Ascending aorta (tissue), 2 donors: ENCODE measurements around the gene LIMS2. TPM values are rescaled to one million over a fixed set of nuclear protein-coding genes. Genes with fewer than 3 reads are reported as not detected.

Experiments
- DNase-seq, 2 donors: peaks; one replicate each; pipeline ENCODE4 v3.0.0-alpha.2; 2019; ENCODE audit warnings: low spot score in 2 of 2
- H3K27ac ChIP-seq, 2 donors: fragments of 200-600 bp; sonication (generic); one replicate each; pipeline ENCODE4 v1.5.1; 2016 to 2017; ENCODE audit warnings: mild to moderate bottlenecking in 1 of 2
- H3K27me3 ChIP-seq: fragments of 200-600 bp; sonication (generic); one replicate; pipeline ENCODE4 v1.5.1; 2017
- H3K36me3 ChIP-seq, 2 donors: fragments of 200-600 bp; sonication (generic); one replicate each; pipeline ENCODE4 v1.5.1; 2016
- H3K4me1 ChIP-seq, 2 donors: fragments of 200-600 bp; sonication (generic); one replicate each; pipeline ENCODE4 v1.5.1; 2016 to 2017; ENCODE audit warnings: mild to moderate bottlenecking in 1 of 2
- H3K4me3 ChIP-seq, 2 donors: fragments of 200-600 bp; sonication (generic); one replicate each; pipeline ENCODE4 v1.5.1; 2016 to 2017; ENCODE audit warnings: mild to moderate bottlenecking in 1 of 2
- H3K9me3 ChIP-seq, 2 donors: fragments of 200-600 bp; sonication (generic); one replicate each; pipeline ENCODE4 v1.5.1; 2016
- CTCF ChIP-seq, 3 experiments: fragments of 200-600 bp in 2 of 3; fragments of 450-650 bp in 1 of 3; sonication (generic) in 2 of 3; IDR thresholded peaks; one replicate each; pipeline ENCODE4 v1.5.1; 2016 to 2019; ENCODE audit warnings: antibody characterized with exemption in 3 of 3, mild to moderate bottlenecking in 1 of 3, moderate library complexity in 1 of 3
- intact Hi-C: fragments of 100-400 bp; cut with DNase I; formaldehyde crosslinking; loops from one replicate; pipeline ENCODE4 v1.15.1; 2023
- total RNA-seq: library from RNA; depleted of rRNA; stranded (reverse); fragments of >200 nt; gene quantifications from one replicate; pipeline ENCODE4 v1.1.0, GENCODE V29; 2016

The LIMS2 gene
- total RNA-seq, 1 donor from 2014 or later, result 169 TPM

GRCh38 chr2:127681288-127681804 lies 6.0 kb upstream of the LIMS2 start:
- DNase-seq, result peak in 1 of 2 donors; percentile 67
- Histone ChIP-seq H3K9me3 (no peaks in the 10 kb centered on the region), H3K36me3 (no peaks in the 10 kb centered on the region), H3K4me3 (peak overlapping the region; percentile 24 to 60), H3K27ac (peak overlapping the region; percentile 42 to 55), H3K4me1 (peaks cover 8 to 27% of the 10 kb centered on the region in 2 donors), H3K27me3 (no peaks in the 10 kb centered on the region)
- TF ChIP-seq CTCF (IDR thresholded peaks at IDR 0.05), result no peak
- intact Hi-C loops, result no loop called here

GRCh38 chr2:127680706-127681287 lies 5.5 kb upstream of the LIMS2 start:
- no peaks in the 10 kb centered on the region for H3K27me3 ChIP-seq
- H3K4me3 ChIP-seq, result peak overlapping the region; percentile 24 to 60
- H3K4me1 ChIP-seq, result peaks cover 8 to 31% of the 10 kb centered on the region in 2 donors
- peak overlapping the region; percentile 42 to 55 for H3K27ac ChIP-seq
- no peak for DNase-seq
- no peaks in the 10 kb centered on the region for H3K9me3 ChIP-seq
- intact Hi-C loops, result no loop called here
- H3K36me3 ChIP-seq, result no peaks in the 10 kb centered on the region
- no peak for TF ChIP-seq CTCF (IDR thresholded peaks at IDR 0.05)

GRCh38 chr2:127679680-127680361 lies 4.5 kb upstream of the LIMS2 start:
- H3K4me1 ChIP-seq, result peaks cover 8 to 31% of the 10 kb centered on the region in 2 donors
- peak in 1 of 2 donors; percentile 55 for DNase-seq

GRCh38 chr2:127678991-127679390 lies 3.7 kb upstream of the LIMS2 start:
- Histone ChIP-seq H3K4me1 (peaks cover 8 to 30% of the 10 kb centered on the region in 2 donors), H3K4me3 (no peak overlapping the region), H3K27ac (no peak overlapping the region), H3K36me3 (no peaks in the 10 kb centered on the region), H3K27me3 (no peaks in the 10 kb centered on the region), H3K9me3 (no peaks in the 10 kb centered on the region)
- no peak for TF ChIP-seq CTCF (IDR thresholded peaks at IDR 0.05)
- intact Hi-C loops, result loop anchor here (10.0 kb wide), 1 partner anchor 294 kb away; the partner anchor contains the start of gene MAP3K2
- no peak for DNase-seq

More at GRCh38 chr2:127679680-127680361, 4.5 kb upstream of the LIMS2 start:
- H3K4me3 ChIP-seq, result no peak overlapping the region
- intact Hi-C loops, result loop anchor here (10.0 kb wide), 1 partner anchor 295 kb away; the partner anchor contains the start of gene MAP3K2
- H3K27me3 ChIP-seq, result no peaks in the 10 kb centered on the region
- no peak for TF ChIP-seq CTCF (IDR thresholded peaks at IDR 0.05)
- no peaks in the 10 kb centered on the region for H3K9me3 ChIP-seq
- no peak overlapping the region for H3K27ac ChIP-seq
- H3K36me3 ChIP-seq, result no peaks in the 10 kb centered on the region

GRCh38 chr2:127678531-127678930 lies 3.2 kb upstream of the LIMS2 start:
- intact Hi-C loops, result loop anchor here (10.0 kb wide), 1 partner anchor 294 kb away; the partner anchor contains the start of gene MAP3K2
- peaks cover 8 to 26% of the 10 kb centered on the region in 2 donors for H3K4me1 ChIP-seq
- no peaks in the 10 kb centered on the region for H3K27me3 ChIP-seq
- no peak overlapping the region for H3K4me3 ChIP-seq
- no peaks in the 10 kb centered on the region for H3K9me3 ChIP-seq
- H3K36me3 ChIP-seq, result no peaks in the 10 kb centered on the region
- no peak overlapping the region for H3K27ac ChIP-seq
- no peak for TF ChIP-seq CTCF (IDR thresholded peaks at IDR 0.05)
- no peak for DNase-seq
